K562 (cell line): ENCODE results near the gene FMOD. TPM values are rescaled to one million over a fixed set of nuclear protein-coding genes. Genes with fewer than 3 reads are reported as not detected.
A peak's percentile ranks its signal among the peaks of the same experiment; 100 is the strongest.

Experiments used
- AFF4 ChIP-seq: sonication (generic); formaldehyde crosslinking; IDR thresholded peaks from 2 replicates; pipeline ENCODE4 v1.8.0; 2023; ENCODE audit warnings: mild to moderate bottlenecking, missing genetic modification reagents
- BCL6 ChIP-seq: fragments of 250-450 bp; sonication (Bioruptor Pico); IDR thresholded peaks from 2 replicates; pipeline ENCODE4 v1.4.0; 2020
- CXXC5 ChIP-seq: fragments of 250-450 bp; sonication (Bioruptor Pico); IDR thresholded peaks from 2 replicates; pipeline ENCODE4 v1.8.0; 2022; ENCODE audit warnings: inconsistent platforms, mild to moderate bottlenecking, moderate library complexity
- E2F3 ChIP-seq: fragments of 250-450 bp; sonication (Bioruptor Pico); IDR thresholded peaks from 2 replicates; pipeline ENCODE4 v1.4.0; 2020; ENCODE audit warnings: mild to moderate bottlenecking
- HNRNPLL ChIP-seq: fragments of 200-400 bp; formaldehyde crosslinking; IDR thresholded peaks from 2 replicates; pipeline ENCODE4 v1.6.1; 2017; ENCODE audit warnings: low read length, low read depth, mild to moderate bottlenecking; ENCODE audit not compliant: poor library complexity, severe bottlenecking
- KAT7 ChIP-seq: sonication (generic); formaldehyde crosslinking; IDR thresholded peaks from 2 replicates; pipeline ENCODE4 v1.8.0; 2022; ENCODE audit warnings: missing genetic modification reagents, mild to moderate bottlenecking, borderline replicate concordance
- MCM2 ChIP-seq: fragments of 450-650 bp; IDR thresholded peaks from 2 replicates; pipeline ENCODE4 v1.6.1; 2017; ENCODE audit warnings: low read depth, mild to moderate bottlenecking
- MED1 ChIP-seq: sonication (generic); formaldehyde crosslinking; IDR thresholded peaks from 2 replicates; pipeline ENCODE4 v1.8.1; 2023; ENCODE audit warnings: missing genetic modification reagents, borderline replicate concordance
- PHF20 ChIP-seq: fragments of 450-650 bp; IDR thresholded peaks from 2 replicates; pipeline ENCODE4 v1.6.1; 2018; ENCODE audit not compliant: partially characterized antibody
- POLR2AphosphoS2 ChIP-seq: IDR thresholded peaks from 2 replicates; pipeline ENCODE4 v1.6.1; 2012; ENCODE audit warnings: low read length, improper control_type of control experiment
- RAD51 ChIP-seq: fragments of 450-650 bp; IDR thresholded peaks from 2 replicates; pipeline ENCODE4 v1.7.1; 2016; ENCODE audit warnings: low read depth, mild to moderate bottlenecking, borderline replicate concordance
- SAP30 ChIP-seq: fragments of 200-600 bp; sonication (generic); IDR thresholded peaks from 2 replicates; pipeline ENCODE4 v1.6.1; 2012; ENCODE audit warnings: borderline replicate concordance, low read depth, mild to moderate bottlenecking, moderate library complexity, low read length, control low read depth, inconsistent platforms; ENCODE audit not compliant: insufficient read depth, poor library complexity, severe bottlenecking
- TBP ChIP-seq: optimal IDR thresholded peaks from 2 replicates; pipeline ENCODE3; 2011; ENCODE audit warnings: low read depth, low read length, improper control_type of control experiment
- TCFL5 ChIP-seq: fragments of 250-450 bp; sonication (Bioruptor Pico); conservative IDR thresholded peaks from 2 replicates; pipeline ENCODE4 v1.6.1; 2021; ENCODE audit warnings: mild to moderate bottlenecking, moderate library complexity, matching md5 sums
- TRIM24 ChIP-seq, 2 experiments: fragments of 450-650 bp; IDR thresholded peaks; 2 replicates each; pipeline ENCODE4 v1.6.1; 2016
- TRIM28 ChIP-seq: fragments of 450-650 bp; IDR thresholded peaks from 2 replicates; pipeline ENCODE4 v1.6.1; 2017
- YY1 ChIP-seq, 3 experiments: IDR thresholded peaks; 2 replicates each; pipeline ENCODE4 v1.6.1; 2011; ENCODE audit warnings: low read length in 2 of 3, mild to moderate bottlenecking in 2 of 3, moderate library complexity in 2 of 3, borderline replicate concordance in 1 of 3, control low read depth in 1 of 3, low read depth in 1 of 3; ENCODE audit not compliant: insufficient read depth in 3 of 3, insufficient replicate concordance in 2 of 3, control insufficient read depth in 1 of 3, insufficient read length in 1 of 3; ENCODE audit errors: extremely low read depth in 1 of 3
- ZBTB34 ChIP-seq: fragments of 250-450 bp; sonication (Bioruptor Pico); IDR thresholded peaks from 2 replicates; pipeline ENCODE4 v1.8.0; 2021; ENCODE audit warnings: mild to moderate bottlenecking, moderate library complexity
- ZNF282 ChIP-seq: sonication (generic); formaldehyde crosslinking; IDR thresholded peaks from 2 replicates; pipeline ENCODE4 v1.8.1; 2023; ENCODE audit warnings: missing genetic modification reagents
- polyA plus RNA-seq, 8 experiments: library from polyadenylated mRNA; depleted of rRNA in 4 of 8; stranded (reverse) in 5 of 8; unstranded in 3 of 8; fragments of >200 nt; fragmentation: Nextera tagmentation in 2 of 8; fragmentation: Illumina TruSeq in 1 of 8; extraction: Ambion mirVana in 2 of 8; extraction: Trizol in 1 of 8; gene quantifications; 2 replicates each; pipeline versions ENCODE4 v1.2.1 to v1.2.3, GENCODE V29; 2011 to 2014; ENCODE audit warnings: inconsistent platforms in 1 of 8, missing spikeins in 1 of 8
- total RNA-seq, 7 experiments: library from RNA; depleted of rRNA in 6 of 7; stranded (reverse); fragments of >200 nt in 6 of 7; fragmentation: Illumina TruSeq in 2 of 7; extraction: Trizol in 2 of 7; gene quantifications; 2 replicates each; pipeline versions ENCODE4 v1.2.1 to v1.2.3, GENCODE V29; 2011 to 2021; ENCODE audit warnings: low replicate concordance in 1 of 7
- TF ChIP-seq, protein P1 (sequence below), 3 experiments: IDR thresholded peaks in 2 of 3; conservative IDR thresholded peaks in 1 of 3; 2 replicates each; pipeline ENCODE4 v1.5.1; 2011 to 2012; ENCODE audit warnings: low read length in 3 of 3, mild to moderate bottlenecking in 3 of 3, control low read depth in 2 of 3, improper control_type of control experiment in 1 of 3, inconsistent platforms in 1 of 3, low read depth in 1 of 3, mixed read lengths in 1 of 3, moderate library complexity in 1 of 3; ENCODE audit not compliant: insufficient read depth in 2 of 3

FMOD gene
- total and polyA plus RNA-seq, 9 of the 15 experiments (the other 6 are each of a cell fraction or from before 2014, with no cell fraction given), result 0.03 to 0.13 (median 0.03) TPM; not detected in 6

- TF ChIP-seq YY1 (IDR thresholded peaks at IDR 0.05; ENCODE audit: borderline replicate concordance in 1 of 3, control insufficient read depth in 1 of 3, extremely low read depth in 1 of 3, insufficient read depth in 3 of 3, insufficient read length in 1 of 3, insufficient replicate concordance in 2 of 3, low read depth in 1 of 3, low read length in 2 of 3) (peak in 1 of 3 experiments; percentile 6), PHF20 (peak; percentile 28), AFF4 (CRISPR knock-in tag) (no peak), ZNF282 (no peak), ZBTB34 (CRISPR knock-in tag) (no peak), POLR2AphosphoS2 (no peak), E2F3 (CRISPR knock-in tag) (no peak), TBP (no peak), MED1 (no peak), SAP30 (peak; percentile 30), MCM2 (no peak), TCFL5 (CRISPR knock-in tag) (no peak), HNRNPLL (peak; percentile 44), CXXC5 (CRISPR knock-in tag) (peak; percentile 59), TRIM28 (no peak), KAT7 (CRISPR knock-in tag) (no peak), BCL6 (CRISPR knock-in tag) (no peak), RAD51 (peak; percentile 6; the same call in 1 of the 2 replicates), TRIM24 (IDR thresholded peaks at IDR 0.05) (no peak)
- TF ChIP-seq, protein P1, sequence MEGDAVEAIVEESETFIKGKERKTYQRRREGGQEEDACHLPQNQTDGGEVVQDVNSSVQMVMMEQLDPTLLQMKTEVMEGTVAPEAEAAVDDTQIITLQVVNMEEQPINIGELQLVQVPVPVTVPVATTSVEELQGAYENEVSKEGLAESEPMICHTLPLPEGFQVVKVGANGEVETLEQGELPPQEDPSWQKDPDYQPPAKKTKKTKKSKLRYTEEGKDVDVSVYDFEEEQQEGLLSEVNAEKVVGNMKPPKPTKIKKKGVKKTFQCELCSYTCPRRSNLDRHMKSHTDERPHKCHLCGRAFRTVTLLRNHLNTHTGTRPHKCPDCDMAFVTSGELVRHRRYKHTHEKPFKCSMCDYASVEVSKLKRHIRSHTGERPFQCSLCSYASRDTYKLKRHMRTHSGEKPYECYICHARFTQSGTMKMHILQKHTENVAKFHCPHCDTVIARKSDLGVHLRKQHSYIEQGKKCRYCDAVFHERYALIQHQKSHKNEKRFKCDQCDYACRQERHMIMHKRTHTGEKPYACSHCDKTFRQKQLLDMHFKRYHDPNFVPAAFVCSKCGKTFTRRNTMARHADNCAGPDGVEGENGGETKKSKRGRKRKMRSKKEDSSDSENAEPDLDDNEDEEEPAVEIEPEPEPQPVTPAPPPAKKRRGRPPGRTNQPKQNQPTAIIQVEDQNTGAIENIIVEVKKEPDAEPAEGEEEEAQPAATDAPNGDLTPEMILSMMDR (IDR thresholded peaks at IDR 0.05 in 2 of 3, conservative IDR thresholded peaks at IDR 0.05 in 1 of 3; ENCODE audit: insufficient read depth in 2 of 3, low read depth in 1 of 3, low read length in 3 of 3), result 0 out of 6 replicates have a peak, but pooled peaks of 1 of the 3 experiments have one; percentile 38
These were observed 23.9 kb downstream of the FMOD start (continued) for GRCh38 chr1:203326830-203327683.
